HCT116 (cell line): ENCODE data around the gene GLRX. TPM values are rescaled to one million over a fixed set of nuclear protein-coding genes. Genes with fewer than 3 reads are reported as not detected.

Source experiments
- ATAC-seq: fragments of 200-7000 bp; cut with Tn5 transposase; 2 replicates; pipeline ENCODE4 v1.9.1; 2020; ENCODE audit warnings: mild to moderate bottlenecking, moderate library complexity
- BruUV-seq: library from RNA; stranded (reverse); fragments of 400-500 nt; replicated peaks from 2 replicates; lab custom pipeline; 2021; lab: Mats Ljungman, UMichigan
- CTCF ChIA-PET: fragments of 300-600 bp; sonication (Branson Sonifier 250); formaldehyde crosslinking; loops from one replicate; lab custom pipeline; 2021; ENCODE audit warnings: antibody characterized with exemption; lab: Charles Lee
- POLR2A ChIA-PET: fragments of 300-600, 350-600 bp; sonication (Branson Sonifier 250); formaldehyde crosslinking; loops from one replicate; lab custom pipeline; 2021; ENCODE audit warnings: antibody characterized with exemption; lab: Charles Lee
- RAD21 ChIA-PET, 2 experiments: fragments of 300-600 bp; sonication (Branson Sonifier 250); formaldehyde crosslinking; loops; one replicate each; lab custom pipeline; 2023; ENCODE audit warnings: low total read pairs in 2 of 2; ENCODE audit not compliant: uncharacterized antibody in 2 of 2, unreplicated experiment in 2 of 2, low non-redundant PET in 1 of 2; lab: Charles Lee
- DNase-seq: peaks from one replicate; pipeline ENCODE4 v3.0.0-alpha.2; 2010; ENCODE audit warnings: low read depth, low spot score
- H2AFZ ChIP-seq: fragments of 200-600 bp; shearing (Covaris generic), sonication (generic); 2 replicates; pipeline ENCODE4 v1.6.1; 2017; ENCODE audit warnings: low read depth, mixed run types, mixed read lengths, antibody characterized with exemption, low read length; ENCODE audit not compliant: poor library complexity, severe bottlenecking
- H3K27ac ChIP-seq: 2 replicates; pipeline ENCODE4 v1.5.1; 2012; ENCODE audit warnings: low read depth, low read length
- H3K27me3 ChIP-seq: fragments of 200-600 bp; sonication (generic); 2 replicates; pipeline ENCODE4 v1.6.1; 2016; ENCODE audit warnings: mixed run types, low read length, mixed read lengths; ENCODE audit not compliant: insufficient read depth
- H3K36me3 ChIP-seq, 2 experiments: fragments of 200-500 bp in 1 of 2; fragments of 200-600 bp in 1 of 2; sonication (Bioruptor generic) in 1 of 2; sonication (generic) in 1 of 2; 2 replicates each; pipeline versions ENCODE4 v1.5.1 to v1.6.1; 2014 to 2016; ENCODE audit warnings: low read length in 2 of 2, inconsistent platforms in 1 of 2, mixed read lengths in 1 of 2, mixed run types in 1 of 2; ENCODE audit not compliant: insufficient read depth in 2 of 2, control insufficient read depth in 1 of 2
- H3K4me1 ChIP-seq, 2 experiments: fragments of 200-600 bp in 1 of 2; sonication (generic) in 1 of 2; 2 replicates each; pipeline versions ENCODE4 v1.5.1 to v1.6.1; 2012 to 2017; ENCODE audit warnings: low read length in 2 of 2, inconsistent platforms in 1 of 2, mild to moderate bottlenecking in 1 of 2, mixed read lengths in 1 of 2, mixed run types in 1 of 2, moderate library complexity in 1 of 2; ENCODE audit not compliant: insufficient read depth in 2 of 2, control insufficient read depth in 1 of 2
- H3K4me2 ChIP-seq: fragments of 200-600 bp; sonication (generic); 2 replicates; pipeline ENCODE4 v1.6.1; 2017; ENCODE audit warnings: mixed run types, low read length, mixed read lengths
- H3K4me3 ChIP-seq, 2 experiments: fragments of 200-600 bp in 1 of 2; sonication (generic) in 1 of 2; replicated peaks in 1 of 2; 2 replicates each; pipeline ENCODE4 v1.5.1; 2011 to 2016; ENCODE audit warnings: low read length in 2 of 2, control low read depth in 1 of 2, low read depth in 1 of 2, mild to moderate bottlenecking in 1 of 2, mixed read lengths in 1 of 2, mixed run types in 1 of 2
- H3K79me2 ChIP-seq: fragments of 200-600 bp; sonication (generic); 2 replicates; pipeline ENCODE4 v1.6.1; 2017; ENCODE audit warnings: mild to moderate bottlenecking, mixed run types, low read length, moderate library complexity, mixed read lengths; ENCODE audit not compliant: insufficient read depth
- H3K9ac ChIP-seq: fragments of 200-600 bp; sonication (generic); 2 replicates; pipeline ENCODE4 v1.6.1; 2016; ENCODE audit warnings: low read length, mixed read lengths
- H3K9me2 ChIP-seq: fragments of 200-600 bp; sonication (generic), shearing (Covaris generic); 2 replicates; pipeline ENCODE4 v1.6.1; 2017; ENCODE audit warnings: mixed run types, mild to moderate bottlenecking, moderate library complexity; ENCODE audit not compliant: insufficient read depth
- H3K9me3 ChIP-seq, 2 experiments: fragments of 200-500 bp in 1 of 2; fragments of 200-600 bp in 1 of 2; sonication (Bioruptor generic) in 1 of 2; sonication (generic) in 1 of 2; 2 replicates each; pipeline ENCODE4 v1.6.1; 2014 to 2017; ENCODE audit warnings: low read length in 2 of 2, mixed read lengths in 2 of 2, inconsistent platforms in 1 of 2, low read depth in 1 of 2, mild to moderate bottlenecking in 1 of 2, mixed run types in 1 of 2, moderate library complexity in 1 of 2; ENCODE audit not compliant: control insufficient read depth in 1 of 2, insufficient read depth in 1 of 2
- H4K20me1 ChIP-seq: fragments of 200-600 bp; sonication (generic), shearing (Covaris generic); 2 replicates; pipeline ENCODE4 v1.6.1; 2017; ENCODE audit warnings: mixed run types, mild to moderate bottlenecking, moderate library complexity; ENCODE audit not compliant: insufficient read depth
- CEBPB ChIP-seq: IDR thresholded peaks from 2 replicates; pipeline ENCODE4 v1.6.1; 2012; ENCODE audit warnings: low read depth
- EGR1 ChIP-seq: IDR thresholded peaks from 2 replicates; pipeline ENCODE4 v1.6.1; 2012; ENCODE audit warnings: low read depth
- ELF1 ChIP-seq: IDR thresholded peaks from 2 replicates; pipeline ENCODE4 v1.6.1; 2012; ENCODE audit warnings: low read depth, borderline replicate concordance
- EZH2phosphoT487 ChIP-seq: fragments of 200-600 bp; IDR thresholded peaks from 2 replicates; pipeline ENCODE4 v1.6.1; 2018; ENCODE audit warnings: antibody characterized with exemption, borderline replicate concordance
- JUND ChIP-seq: IDR thresholded peaks from 2 replicates; pipeline ENCODE4 v1.6.1; 2012
- POLR2A ChIP-seq: IDR thresholded peaks from 2 replicates; pipeline ENCODE4 v1.7.0; 2011; ENCODE audit warnings: borderline replicate concordance; ENCODE audit not compliant: insufficient read depth, insufficient read length; ENCODE audit errors: extremely low read depth
- POLR2AphosphoS5 ChIP-seq: IDR thresholded peaks from 2 replicates; pipeline ENCODE4 v1.6.1; 2011; ENCODE audit warnings: mild to moderate bottlenecking, low read depth, low read length, moderate library complexity
- RAD21 ChIP-seq: IDR thresholded peaks from 2 replicates; pipeline ENCODE4 v1.6.1; 2012; ENCODE audit warnings: low read depth, mild to moderate bottlenecking
- SP1 ChIP-seq: IDR thresholded peaks from 2 replicates; pipeline ENCODE4 v1.6.1; 2012; ENCODE audit warnings: low read depth
- intact Hi-C: fragments of 100-400 bp; cut with micrococcal nuclease; formaldehyde crosslinking; loops from 2 replicates; pipeline ENCODE4 v1.10.0; 2022
- total RNA-seq: library from RNA; stranded (reverse); gene quantifications from one replicate; pipeline ENCODE4 v1.2.1, GENCODE V29; 2021; ENCODE audit not compliant: unreplicated experiment
- TF ChIP-seq, protein P1 (sequence below): IDR thresholded peaks from 2 replicates; pipeline ENCODE4 v1.6.1; 2011; ENCODE audit warnings: mild to moderate bottlenecking, low read length, moderate library complexity; ENCODE audit not compliant: insufficient replicate concordance; ENCODE audit errors: extremely low read depth
- TF ChIP-seq, protein P2 (sequence below): IDR thresholded peaks from 2 replicates; pipeline ENCODE4 v1.6.1; 2012
- TF ChIP-seq, protein P3 (sequence below), 3 experiments: fragments of 200-600 bp in 1 of 3; sonication (generic) in 1 of 3; IDR thresholded peaks in 2 of 3; conservative IDR thresholded peaks in 1 of 3; 2 replicates each; pipeline ENCODE4 v1.5.1; 2012 to 2017; ENCODE audit warnings: low read depth in 2 of 3, low read length in 2 of 3, antibody characterized with exemption in 1 of 3, borderline replicate concordance in 1 of 3, control low read depth in 1 of 3, mild to moderate bottlenecking in 1 of 3, mixed read lengths in 1 of 3, mixed run types in 1 of 3, moderate library complexity in 1 of 3; ENCODE audit not compliant: insufficient read depth in 1 of 3
- TF ChIP-seq, protein P4 (sequence below): IDR thresholded peaks from 2 replicates; pipeline ENCODE4 v1.6.1; 2012

The GLRX gene
- total RNA-seq, 1 experiment from 2014 or later: 29.3 TPM

DNA sequence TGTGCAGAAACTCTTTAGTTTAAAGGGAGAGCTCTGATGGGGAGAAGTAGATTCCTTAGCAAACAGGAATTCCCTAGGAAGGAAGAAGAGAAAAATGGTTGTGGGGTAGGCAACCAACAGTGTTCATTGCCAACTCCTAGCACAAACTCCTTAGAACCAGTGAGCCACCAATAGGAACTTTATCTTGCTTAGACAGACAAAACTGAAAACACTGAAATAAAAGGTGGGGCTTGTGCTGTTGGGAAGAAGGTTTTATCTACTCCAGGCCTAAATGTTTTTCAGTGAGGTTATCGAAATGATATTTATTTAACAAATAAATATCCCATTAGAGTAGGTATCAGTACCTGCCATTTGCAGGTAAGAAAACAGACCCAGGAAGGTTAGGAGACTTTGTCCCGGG lies 7.7 kb upstream of the GLRX start (continued):
- TF ChIP-seq, protein P1, sequence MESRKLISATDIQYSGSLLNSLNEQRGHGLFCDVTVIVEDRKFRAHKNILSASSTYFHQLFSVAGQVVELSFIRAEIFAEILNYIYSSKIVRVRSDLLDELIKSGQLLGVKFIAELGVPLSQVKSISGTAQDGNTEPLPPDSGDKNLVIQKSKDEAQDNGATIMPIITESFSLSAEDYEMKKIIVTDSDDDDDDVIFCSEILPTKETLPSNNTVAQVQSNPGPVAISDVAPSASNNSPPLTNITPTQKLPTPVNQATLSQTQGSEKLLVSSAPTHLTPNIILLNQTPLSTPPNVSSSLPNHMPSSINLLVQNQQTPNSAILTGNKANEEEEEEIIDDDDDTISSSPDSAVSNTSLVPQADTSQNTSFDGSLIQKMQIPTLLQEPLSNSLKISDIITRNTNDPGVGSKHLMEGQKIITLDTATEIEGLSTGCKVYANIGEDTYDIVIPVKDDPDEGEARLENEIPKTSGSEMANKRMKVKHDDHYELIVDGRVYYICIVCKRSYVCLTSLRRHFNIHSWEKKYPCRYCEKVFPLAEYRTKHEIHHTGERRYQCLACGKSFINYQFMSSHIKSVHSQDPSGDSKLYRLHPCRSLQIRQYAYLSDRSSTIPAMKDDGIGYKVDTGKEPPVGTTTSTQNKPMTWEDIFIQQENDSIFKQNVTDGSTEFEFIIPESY: no peak

DNA sequence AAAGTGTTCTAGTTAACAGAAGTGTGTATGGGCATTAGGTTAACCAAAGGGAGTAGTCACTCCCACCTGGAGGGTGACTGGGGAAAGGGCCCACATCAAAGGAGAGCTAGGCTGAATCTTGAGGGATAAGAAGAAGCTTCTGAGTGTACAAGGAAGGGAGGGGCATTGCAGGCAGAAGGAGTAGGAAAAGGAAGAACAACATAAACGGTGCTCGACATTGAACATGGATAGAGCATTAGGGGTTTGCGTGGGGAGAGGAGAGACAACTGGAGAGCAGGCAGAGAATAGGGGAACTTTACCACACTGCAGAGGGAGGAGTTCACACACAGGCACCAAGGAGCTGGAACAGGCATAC lies 5.3 kb upstream of the GLRX start:
- ChIA-PET POLR2A (no interaction called here), RAD21 (no interaction called here), CTCF (interaction anchor here (1.4 kb wide), 1 partner anchor 47 kb away, joined by 5 read pairs; no protein-coding TSS in a partner anchor)
- Histone ChIP-seq H3K9ac (no peak overlapping the region), H3K9me2 (no peaks in the 10 kb centered on the region), H4K20me1 (no peaks in the 10 kb centered on the region), H3K9me3 (no peaks in the 10 kb centered on the region), H3K4me2 (no peak overlapping the region), H3K4me3 (no peak overlapping the region), H3K27ac (no peak overlapping the region), H3K36me3 (no peaks in the 10 kb centered on the region), H3K27me3 (no peaks in the 10 kb centered on the region), H3K4me1 (peaks cover 17 to 24% of the 10 kb centered on the region in 2 experiments), H2AFZ (no peak overlapping the region), H3K79me2 (no peaks in the 10 kb centered on the region)
- DNase-seq (no peak), ATAC-seq (no peak)
- no TSS peak for BruUV-seq
- intact Hi-C loops: no loop called here
- TF ChIP-seq EZH2phosphoT487: no peak
- TF ChIP-seq CEBPB: no peak
- TF ChIP-seq JUND: no peak
- TF ChIP-seq POLR2AphosphoS5: no peak
- TF ChIP-seq ELF1: no peak
- TF ChIP-seq POLR2A: no peak
- TF ChIP-seq SP1: no peak
- no peak for TF ChIP-seq EGR1
- TF ChIP-seq, protein P2, sequence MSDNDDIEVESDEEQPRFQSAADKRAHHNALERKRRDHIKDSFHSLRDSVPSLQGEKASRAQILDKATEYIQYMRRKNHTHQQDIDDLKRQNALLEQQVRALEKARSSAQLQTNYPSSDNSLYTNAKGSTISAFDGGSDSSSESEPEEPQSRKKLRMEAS: no peak
- TF ChIP-seq, protein P1: no peak
- TF ChIP-seq, protein P3, sequence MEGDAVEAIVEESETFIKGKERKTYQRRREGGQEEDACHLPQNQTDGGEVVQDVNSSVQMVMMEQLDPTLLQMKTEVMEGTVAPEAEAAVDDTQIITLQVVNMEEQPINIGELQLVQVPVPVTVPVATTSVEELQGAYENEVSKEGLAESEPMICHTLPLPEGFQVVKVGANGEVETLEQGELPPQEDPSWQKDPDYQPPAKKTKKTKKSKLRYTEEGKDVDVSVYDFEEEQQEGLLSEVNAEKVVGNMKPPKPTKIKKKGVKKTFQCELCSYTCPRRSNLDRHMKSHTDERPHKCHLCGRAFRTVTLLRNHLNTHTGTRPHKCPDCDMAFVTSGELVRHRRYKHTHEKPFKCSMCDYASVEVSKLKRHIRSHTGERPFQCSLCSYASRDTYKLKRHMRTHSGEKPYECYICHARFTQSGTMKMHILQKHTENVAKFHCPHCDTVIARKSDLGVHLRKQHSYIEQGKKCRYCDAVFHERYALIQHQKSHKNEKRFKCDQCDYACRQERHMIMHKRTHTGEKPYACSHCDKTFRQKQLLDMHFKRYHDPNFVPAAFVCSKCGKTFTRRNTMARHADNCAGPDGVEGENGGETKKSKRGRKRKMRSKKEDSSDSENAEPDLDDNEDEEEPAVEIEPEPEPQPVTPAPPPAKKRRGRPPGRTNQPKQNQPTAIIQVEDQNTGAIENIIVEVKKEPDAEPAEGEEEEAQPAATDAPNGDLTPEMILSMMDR (IDR thresholded peaks at IDR 0.05 in 2 of 3, conservative IDR thresholded peaks at IDR 0.05 in 1 of 3; ENCODE audit: borderline replicate concordance in 1 of 3, insufficient read depth in 1 of 3, low read depth in 2 of 3, low read length in 2 of 3): no peak
- TF ChIP-seq, protein P4, sequence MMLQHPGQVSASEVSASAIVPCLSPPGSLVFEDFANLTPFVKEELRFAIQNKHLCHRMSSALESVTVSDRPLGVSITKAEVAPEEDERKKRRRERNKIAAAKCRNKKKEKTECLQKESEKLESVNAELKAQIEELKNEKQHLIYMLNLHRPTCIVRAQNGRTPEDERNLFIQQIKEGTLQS: no peak
- TF ChIP-seq RAD21: no peak
